HG02885 (cell line): ENCODE data around the gene RPL39.
"Not testable (repeated sequence)": the region's sequence is repeated elsewhere in the genome, so short reads cannot be mapped to it uniquely, and the experiment has no call there.

Experiments used
- ATAC-seq: cut with Tn5 transposase; IDR thresholded peaks from one replicate; pipeline ENCODE4 v1.9.1; 2021; ENCODE audit warnings: mild to moderate bottlenecking; ENCODE audit not compliant: unreplicated experiment, poor library complexity

Gene RPL39

DNA sequence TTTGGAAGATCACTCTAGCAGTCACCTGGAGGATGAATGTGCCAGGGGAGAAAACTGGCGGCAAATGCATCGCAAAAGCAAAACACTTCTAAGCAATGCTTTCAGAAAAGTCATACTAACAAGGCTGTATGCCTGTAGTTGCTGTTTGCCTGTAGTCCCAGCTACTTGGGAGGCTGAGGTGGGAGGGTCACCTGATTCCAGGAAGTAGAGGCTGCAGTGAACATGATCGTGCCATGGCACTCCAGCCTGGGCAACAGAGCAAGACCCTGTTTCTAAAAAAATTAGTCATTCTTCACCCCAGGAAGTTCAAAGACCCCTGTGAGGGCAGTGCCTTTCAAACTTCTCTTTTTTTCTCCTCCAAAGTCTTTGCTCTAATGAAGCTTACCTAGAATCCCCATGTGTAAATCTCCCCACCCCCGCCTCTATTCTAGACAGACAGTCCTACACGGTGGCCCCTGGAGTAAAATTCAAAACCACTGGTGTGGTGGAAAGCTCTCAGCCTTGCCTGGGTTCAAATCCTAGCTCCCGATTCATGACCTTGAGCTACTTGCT lies 27.5 kb downstream of the RPL39 start:
- ATAC-seq: no peak

DNA sequence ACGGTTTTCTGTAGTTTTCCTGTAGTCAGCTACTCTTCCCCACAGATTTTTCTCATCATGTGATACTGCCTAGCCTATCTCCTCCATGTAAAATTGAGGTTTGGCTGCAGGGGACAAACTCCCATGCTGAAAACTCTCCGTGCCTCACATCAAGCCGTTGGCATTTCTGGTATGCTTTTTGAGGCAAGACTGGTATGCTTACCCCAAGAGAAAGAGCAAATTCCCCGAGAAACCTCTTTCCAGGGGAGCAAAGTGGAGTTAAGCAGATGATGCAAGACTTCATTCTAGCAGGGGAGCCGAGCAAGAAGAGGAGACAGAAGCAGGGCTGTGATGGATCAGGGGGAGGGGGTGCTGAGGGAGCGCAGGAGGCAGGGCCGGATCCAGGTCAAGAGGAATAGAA lies 28.2 kb downstream of the RPL39 start:
- no peak for ATAC-seq

DNA sequence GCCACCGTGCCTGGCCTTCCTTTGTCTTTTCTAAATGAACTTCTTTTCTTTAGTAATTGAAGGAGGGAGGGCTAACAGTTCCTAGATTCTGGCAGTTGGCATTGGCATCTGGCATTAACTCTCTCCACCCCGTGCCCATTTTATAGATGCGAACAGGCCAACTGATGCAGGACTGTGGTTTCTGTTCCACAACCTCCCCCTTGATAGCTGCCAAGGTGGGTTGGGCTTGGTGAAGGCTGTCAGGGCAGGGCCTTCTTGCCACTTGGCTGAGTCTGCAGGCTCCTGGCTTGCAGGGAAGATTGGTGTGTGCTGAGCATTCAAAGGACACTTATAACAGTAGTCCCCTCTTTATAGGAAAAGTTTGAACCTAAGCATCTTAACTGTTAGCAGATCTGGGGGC lies 28.7 kb downstream of the RPL39 start:
- no peak for ATAC-seq

DNA sequence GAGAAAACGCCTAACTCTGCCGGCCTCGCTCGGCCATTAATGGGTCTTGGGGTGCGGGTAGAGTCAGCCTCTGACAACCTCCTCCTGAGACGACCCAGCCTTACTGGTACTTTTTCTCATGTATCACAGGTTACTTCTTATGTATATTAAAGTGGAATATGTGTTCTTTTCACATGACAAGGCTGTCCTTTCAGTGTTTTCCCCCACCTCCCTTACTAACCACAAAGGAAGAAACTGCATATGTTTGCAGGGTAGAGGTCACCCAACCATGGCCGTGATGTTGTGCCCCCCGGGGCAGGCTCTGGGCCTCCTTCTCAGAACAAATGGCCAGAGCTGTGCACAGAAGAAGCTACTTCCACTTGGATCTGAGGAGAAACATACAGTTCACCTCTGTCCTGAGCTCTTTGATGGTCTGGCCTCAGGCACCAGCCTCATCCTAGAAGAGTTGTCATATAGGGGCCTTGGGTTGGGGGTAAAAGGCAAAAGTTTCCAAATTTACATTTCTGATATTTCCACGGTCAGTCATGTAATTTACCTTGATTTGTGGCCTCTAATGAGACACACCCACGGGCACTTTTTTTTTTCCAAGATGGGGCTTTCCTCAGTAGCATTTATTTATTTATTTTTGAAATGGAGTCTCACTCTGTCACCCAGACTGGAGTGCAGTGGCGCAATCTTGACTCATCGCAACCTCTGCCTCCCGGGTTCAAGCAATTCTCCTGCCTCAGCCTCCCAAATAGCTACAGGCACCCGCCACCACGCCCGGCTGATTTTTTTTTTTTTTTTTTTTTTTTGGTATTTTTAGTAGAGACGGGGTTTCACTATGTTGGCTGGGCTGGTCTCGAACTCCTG lies 31.2 kb downstream of the RPL39 start:
- ATAC-seq: peak; percentile 19

DNA sequence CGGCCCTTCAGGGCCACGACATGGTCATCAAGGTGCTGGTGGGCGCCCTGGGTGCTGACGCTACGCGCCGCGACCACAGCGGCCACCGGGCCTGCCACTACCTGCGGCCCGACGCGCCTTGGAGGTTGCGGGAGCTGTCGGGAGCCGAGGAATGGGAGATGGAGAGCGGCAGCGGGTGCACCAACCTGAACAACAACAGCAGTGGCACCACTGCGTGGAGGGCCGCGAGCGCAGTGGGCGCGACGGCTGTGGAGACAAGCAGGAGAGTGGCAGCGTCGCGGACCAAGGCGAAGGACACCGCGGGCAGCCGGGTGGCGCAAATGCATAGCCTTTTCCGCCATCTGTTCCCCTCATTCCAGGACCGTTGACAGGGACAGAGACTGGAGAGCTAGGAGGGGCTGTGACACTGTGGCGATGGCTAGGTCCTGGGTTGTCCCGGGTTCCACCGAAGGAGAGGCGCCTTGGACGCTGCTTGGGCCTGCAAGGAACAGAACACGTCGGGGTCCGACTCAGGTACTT lies 32.1 kb downstream of the RPL39 start:
- ATAC-seq: no peak

DNA sequence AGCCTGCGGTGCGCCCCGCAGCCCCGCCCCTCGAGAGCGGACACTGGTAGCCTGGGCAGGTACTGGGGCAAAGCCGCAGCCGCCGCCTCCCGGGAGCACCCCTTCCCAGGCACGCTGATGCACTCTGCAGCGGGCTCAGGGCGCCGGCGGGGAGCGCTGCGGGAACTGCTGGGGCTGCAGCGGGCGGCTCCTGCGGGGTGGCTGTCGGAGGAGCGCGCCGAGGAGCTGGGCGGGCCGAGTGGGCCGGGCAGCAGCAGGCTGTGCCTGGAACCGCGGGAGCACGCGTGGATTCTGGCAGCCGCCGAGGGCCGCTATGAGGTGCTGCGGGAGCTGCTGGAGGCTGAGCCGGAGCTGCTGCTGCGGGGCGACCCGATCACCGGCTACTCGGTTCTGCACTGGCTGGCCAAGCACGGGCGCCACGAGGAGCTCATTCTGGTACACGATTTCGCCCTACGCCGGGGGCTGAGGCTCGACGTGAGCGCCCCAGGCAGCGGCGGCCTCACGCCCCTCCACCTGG lies 32.6 kb downstream of the RPL39 start:
- no peak for ATAC-seq

DNA sequence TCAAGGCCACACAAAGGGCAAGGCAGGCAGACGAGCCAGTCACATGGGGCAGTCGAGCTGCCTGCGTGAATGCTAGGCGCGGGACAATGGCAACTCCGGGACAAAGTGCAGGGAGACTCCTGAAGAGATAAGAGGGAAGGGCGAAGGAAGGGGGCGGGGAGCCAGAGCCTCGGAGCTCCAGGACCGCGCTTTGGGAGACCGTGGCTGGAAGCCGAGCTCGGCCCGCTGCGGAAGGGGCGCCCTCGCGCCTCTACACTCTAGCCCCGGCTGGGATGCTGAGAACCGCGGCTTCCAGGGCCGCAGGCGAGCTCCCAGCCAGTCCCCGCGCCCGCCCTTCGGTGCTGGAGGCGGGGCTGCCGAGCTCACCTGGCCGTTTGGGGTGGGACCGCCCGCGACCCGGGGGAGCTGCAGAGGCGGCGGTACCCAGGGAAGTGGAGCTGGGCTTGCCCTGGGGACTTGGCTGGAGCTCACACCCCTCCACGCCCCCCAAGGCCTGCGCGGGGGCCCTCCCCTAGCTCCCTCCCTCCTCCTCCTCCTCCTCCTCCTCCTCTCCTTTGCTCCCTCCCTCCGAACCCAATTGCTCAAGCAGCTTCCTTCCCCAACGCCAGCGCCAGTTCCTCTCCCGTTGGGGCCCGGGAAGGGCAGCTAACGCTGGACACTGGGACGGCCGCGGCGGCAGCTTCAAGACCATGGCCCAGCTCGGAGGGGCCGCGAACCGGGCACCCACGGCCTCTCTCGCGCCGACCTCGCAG lies 33.3 kb downstream of the RPL39 start, which contains the start of gene SOWAHD:
TSS of gene SOWAHD (plus strand) at position 610 of the 752 bp plus-strand sequence. CDS start at position 690, 80 bp downstream.
- ATAC-seq: no peak

DNA sequence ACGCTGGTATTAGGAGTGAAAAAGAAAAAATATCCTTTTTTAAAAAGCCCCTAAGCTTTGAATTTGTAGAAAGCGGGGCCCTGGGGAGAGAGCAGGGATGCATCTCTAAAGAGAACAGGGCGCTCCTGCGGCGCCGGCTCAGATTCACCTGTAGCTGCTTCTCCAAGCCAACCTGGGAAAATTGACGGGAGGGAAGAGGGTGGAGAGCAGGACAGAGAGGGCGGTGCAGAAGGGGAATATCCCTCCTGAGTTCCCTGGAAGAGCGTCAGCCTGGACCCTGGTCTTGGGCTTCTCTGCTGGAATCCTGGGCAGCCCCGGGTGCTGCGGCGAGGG lies 33.8 kb downstream of the RPL39 start:
- ATAC-seq: no peak

DNA sequence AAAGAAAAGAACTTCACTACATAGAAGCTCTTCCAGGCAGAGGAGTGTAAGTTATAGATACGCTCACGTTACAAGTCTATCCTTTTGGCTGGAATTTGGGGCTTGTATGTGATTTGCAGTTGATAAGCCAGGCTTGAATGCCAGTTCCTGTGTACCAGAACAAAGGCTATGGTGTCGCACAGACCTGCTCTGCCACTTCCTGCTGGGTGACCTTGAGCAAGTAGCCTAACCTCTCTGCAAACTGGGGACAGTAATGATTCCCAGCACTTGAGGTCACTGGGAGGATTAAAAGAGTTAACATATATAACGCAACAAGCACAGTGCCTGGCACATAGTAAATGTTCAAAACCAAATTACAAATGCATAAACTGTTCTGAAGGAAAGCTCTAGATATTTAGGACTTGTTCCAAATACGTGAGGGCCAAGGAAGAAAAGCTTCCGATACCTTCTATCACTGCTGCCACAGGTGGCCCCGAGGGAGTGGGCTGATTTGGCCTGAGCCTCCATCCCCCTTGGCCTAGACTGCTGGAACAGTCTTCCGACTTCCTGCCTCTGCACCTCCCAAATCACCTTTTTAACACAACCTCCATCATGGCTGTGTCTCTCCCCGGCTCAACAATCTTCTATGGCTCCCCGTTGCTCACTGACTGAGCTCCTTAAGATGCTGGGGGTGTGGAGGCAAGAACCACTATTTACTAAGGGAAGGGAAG lies 34.3 kb downstream of the RPL39 start:
- no peak for ATAC-seq

DNA sequence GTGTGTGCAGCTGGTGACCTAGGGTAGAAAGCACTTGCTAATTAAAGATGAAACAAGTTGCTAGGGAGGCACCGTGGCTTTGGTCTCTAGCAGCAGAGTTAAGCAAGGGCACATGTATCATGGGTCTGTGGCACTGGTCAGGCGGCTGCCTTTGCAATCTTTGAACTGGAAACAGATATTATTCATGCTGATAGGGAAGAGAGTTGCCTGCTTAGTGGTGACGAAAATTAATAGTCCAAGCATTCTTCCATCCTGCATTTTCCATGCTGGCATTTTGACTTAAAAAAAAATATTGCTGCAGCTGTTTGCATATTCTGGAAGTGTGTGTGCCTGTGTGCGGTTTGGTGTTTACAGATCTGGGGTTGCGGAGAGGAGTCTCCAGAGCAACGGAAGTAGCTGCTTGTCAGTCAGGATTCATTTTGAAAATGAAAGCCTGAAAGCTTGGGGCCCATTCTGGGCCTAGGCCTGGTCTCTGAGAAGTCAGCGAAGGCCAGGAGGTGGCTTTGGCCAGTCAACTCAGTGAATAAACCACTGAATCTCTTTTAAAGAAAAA lies 35.4 kb downstream of the RPL39 start:
- peak; percentile 78 for ATAC-seq

DNA sequence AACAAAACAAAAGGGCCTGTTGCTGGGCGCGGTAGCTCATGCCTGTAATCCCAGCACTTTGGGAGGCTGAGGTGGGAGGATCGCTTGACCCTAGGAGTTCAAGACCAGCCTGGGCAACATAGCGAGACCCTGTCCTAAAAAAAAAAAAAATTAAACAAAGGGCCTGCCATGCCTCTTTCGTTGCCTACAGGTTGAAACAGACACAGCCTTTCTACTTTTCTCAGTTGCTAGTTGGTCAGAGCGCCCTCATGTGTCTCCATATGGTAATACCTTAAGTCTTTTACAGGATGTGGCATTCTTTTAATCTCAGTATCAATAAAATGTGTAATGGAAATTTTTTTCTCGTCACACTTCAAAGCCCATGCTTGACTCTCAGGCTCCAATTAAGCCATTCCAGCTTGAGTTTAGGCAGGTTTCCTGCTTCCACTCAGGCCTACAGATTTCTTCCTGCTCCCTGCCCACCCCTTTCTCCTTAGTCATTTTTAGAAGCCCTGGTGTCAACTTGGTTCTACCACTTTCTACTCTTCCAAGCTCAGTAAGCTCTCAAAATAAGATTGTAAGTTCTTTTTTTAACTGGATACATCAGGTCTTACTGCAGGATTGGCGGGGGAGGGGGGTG lies 37.7 kb downstream of the RPL39 start:
- ATAC-seq: no peak

DNA sequence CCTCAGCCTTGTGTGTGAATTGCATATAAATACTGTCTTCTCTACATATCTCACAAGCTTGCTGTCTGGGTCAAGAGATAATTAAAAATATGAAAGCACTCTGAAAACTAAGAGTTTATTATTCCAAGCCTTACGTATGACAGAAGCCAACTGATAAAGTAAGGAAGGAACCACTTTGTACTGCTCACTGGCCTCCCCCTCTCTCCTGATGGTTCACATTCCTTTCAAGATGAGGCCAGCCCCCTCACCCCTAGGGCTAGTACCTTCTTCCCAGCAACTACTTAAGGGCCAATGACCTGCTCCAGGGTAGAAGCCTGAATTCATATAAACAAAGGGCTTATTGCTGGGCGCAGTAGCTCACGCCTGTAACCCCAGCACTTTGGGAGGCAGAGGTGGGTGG lies 38.4 kb downstream of the RPL39 start:
- no peak for ATAC-seq

DNA sequence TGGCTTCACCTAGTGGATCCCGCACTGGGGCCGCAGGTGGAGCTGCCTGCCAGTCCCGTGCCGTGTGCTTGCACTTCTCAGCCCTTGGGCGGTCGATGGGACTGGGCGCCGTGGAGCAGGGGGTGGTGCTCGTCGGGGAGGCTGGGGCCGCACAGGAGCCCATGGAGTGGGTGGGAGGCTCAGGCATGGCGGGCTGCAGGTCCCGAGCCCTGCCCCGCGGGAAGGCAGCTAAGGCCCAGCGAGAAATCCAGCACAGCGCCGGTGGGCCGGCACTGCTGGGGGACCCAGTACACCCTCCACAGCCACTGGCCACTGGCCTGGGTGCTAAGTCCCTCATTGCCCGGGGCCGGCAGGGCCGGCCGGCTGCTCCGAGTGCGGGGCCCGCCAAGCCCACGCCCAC lies 40.7 kb downstream of the RPL39 start:
- not testable (repeated sequence) for ATAC-seq

DNA sequence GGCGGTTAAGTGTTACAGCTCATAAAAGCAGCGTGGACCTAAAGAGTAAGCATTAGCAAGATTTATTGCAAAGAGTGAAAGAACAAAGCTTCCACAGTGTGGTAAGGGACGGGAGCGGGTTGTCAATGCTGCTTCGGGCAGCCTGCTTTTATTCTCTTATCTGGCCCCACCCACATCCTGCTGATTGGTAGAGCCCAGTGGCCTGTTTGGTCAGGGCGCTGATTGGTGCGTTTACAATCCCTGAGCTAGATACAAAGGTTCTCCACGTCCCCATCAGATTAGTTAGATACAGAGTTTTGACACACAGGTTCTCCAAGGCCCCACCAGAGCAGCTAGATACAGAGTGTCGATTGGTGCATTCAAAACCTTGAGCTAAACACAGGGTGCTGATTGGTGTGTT lies 41.3 kb downstream of the RPL39 start:
- ATAC-seq: not testable (repeated sequence)

DNA sequence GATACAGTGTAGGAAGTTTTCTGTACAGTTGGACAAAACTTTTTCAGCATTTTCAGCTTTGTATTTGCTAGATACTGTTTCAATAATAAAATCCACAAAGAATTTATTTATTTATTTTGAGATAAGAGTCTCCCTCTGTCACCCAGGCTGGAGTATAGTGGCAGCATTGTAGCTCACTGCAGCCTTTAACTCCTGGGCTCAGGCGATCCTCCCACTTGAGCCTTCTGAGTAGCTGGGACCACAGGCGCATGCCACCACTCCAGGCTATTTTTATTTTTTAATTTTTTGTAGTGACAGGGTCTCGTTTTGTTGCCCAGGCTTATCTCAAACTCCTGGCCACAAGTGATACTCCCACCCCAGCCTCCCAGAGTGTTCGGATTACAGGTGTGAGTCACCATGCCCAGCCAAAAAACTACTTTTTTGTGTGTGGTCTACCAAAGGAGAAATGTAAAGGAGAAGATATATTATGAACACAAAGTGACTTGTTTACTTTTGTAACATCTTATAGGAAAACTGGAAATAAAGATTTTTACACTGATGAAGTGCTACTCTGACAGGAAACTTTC lies 46.1 kb downstream of the RPL39 start:
- no peak for ATAC-seq

DNA sequence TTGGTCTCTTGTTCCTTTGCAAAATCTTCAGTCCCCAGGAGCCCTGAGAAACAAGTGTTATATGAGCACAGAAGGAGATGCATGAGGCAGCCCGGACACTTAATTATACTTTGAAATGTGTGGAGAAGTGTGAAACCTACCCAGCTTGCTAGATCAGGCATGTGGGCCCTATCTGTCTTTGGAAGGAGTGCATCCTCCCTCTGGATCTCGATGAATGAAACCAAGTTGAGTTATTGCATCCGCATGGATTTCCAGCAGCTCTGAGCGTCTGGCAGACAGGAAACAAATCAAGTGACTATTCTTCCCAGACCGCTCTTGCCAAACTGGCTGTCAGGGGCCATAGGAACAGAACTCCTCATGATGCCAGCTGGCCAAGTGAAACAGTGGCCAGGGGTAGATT lies 52.7 kb downstream of the RPL39 start:
- no peak for ATAC-seq
